Sigmoid colon (tissue), 4 donors: ENCODE data around the gene PCNT.

ENCODE experiments used
- EP300 ChIP-seq, 4 donors: sonication (generic); formaldehyde crosslinking; IDR thresholded peaks; one replicate each; pipeline ENCODE4 v1.6.1; 2017; ENCODE audit warnings: antibody characterized with exemption in 4 of 4
- POLR2A ChIP-seq, 2 donors: fragments of 450-650 bp; IDR thresholded peaks; one replicate each; pipeline ENCODE4 v1.6.1; 2016; ENCODE audit warnings: antibody characterized with exemption in 2 of 2, mild to moderate bottlenecking in 2 of 2, moderate library complexity in 2 of 2
- POLR2AphosphoS5 ChIP-seq, 4 donors: sonication (generic); formaldehyde crosslinking; IDR thresholded peaks; one replicate each; pipeline ENCODE4 v1.6.1; 2017; ENCODE audit warnings: antibody characterized with exemption in 4 of 4
- TF ChIP-seq, protein P1 (sequence below), 4 experiments: fragments of 450-650 bp in 3 of 4; fragments of 200-600 bp in 1 of 4; IDR thresholded peaks; one replicate each; pipeline ENCODE4 v1.5.1; 2016 to 2019; ENCODE audit warnings: antibody characterized with exemption in 4 of 4, mild to moderate bottlenecking in 3 of 4, moderate library complexity in 2 of 4

DNA sequence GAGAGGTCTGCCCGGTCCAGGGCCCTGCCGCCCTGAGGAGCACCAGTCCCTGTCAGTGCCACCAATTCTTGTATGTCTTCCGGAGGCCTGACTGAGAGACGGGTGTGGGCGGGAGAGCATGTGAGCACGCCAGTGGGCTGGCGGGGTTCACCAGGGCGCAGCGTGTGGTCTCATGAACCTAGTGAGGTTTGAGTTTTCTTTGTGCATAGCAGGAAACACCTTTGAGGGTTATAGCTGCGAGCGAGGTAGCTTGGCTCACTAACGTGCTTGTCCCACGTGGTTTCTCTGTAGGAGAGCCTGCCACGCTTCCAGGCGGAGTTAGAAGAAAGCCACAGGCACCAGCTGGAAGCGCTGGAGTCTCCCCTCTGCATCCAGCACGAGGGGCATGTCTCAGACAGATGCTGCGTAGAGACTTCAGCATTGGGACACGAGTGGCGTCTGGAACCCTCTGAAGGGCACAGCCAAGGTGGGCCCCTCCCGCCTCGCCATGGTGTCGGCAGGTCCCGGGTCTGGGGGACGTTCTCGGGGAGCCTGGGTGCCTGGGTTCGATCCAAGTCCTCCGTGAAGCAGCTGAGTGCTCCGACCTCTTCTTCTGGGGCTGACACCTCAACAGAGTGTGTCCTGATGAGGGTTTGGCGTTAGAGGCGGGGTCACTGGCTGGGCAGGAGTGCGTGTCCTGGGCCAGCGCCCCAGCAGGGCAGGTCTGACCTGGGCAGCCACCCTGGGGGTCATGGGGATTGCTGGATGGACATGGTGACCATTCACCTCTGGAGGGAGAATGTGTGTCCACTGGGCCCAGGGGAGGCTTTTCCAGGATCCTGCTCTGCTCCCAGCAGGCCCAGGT lies 31.4 kb downstream of the PCNT start:
- TF ChIP-seq, protein P1, sequence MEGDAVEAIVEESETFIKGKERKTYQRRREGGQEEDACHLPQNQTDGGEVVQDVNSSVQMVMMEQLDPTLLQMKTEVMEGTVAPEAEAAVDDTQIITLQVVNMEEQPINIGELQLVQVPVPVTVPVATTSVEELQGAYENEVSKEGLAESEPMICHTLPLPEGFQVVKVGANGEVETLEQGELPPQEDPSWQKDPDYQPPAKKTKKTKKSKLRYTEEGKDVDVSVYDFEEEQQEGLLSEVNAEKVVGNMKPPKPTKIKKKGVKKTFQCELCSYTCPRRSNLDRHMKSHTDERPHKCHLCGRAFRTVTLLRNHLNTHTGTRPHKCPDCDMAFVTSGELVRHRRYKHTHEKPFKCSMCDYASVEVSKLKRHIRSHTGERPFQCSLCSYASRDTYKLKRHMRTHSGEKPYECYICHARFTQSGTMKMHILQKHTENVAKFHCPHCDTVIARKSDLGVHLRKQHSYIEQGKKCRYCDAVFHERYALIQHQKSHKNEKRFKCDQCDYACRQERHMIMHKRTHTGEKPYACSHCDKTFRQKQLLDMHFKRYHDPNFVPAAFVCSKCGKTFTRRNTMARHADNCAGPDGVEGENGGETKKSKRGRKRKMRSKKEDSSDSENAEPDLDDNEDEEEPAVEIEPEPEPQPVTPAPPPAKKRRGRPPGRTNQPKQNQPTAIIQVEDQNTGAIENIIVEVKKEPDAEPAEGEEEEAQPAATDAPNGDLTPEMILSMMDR (IDR thresholded peaks at IDR 0.05) = no peak
- TF ChIP-seq POLR2A (IDR thresholded peaks at IDR 0.05) (no peak), POLR2AphosphoS5 (IDR thresholded peaks at IDR 0.05) (no peak), EP300 (IDR thresholded peaks at IDR 0.05) (no peak)
